H9 (cell line): Measurements from ENCODE around the gene ARHGAP27. TPM values are rescaled to one million over a fixed set of nuclear protein-coding genes. Genes with fewer than 3 reads are reported as not detected.

Experiments
- DNase-seq: peaks from one replicate; pipeline ENCODE4 v3.0.0-alpha.2; 2017
- H2AFZ ChIP-seq: one replicate; pipeline ENCODE4 v1.6.1; 2013; ENCODE audit warnings: mild to moderate bottlenecking, low read length, control low read depth, moderate library complexity
- H2AK5ac ChIP-seq: 2 replicates; pipeline ENCODE4 v1.6.1; 2013; ENCODE audit warnings: low read length, control low read depth, mixed read lengths; ENCODE audit not compliant: insufficient read length
- H2BK120ac ChIP-seq: one replicate; pipeline ENCODE4 v1.6.1; 2013; ENCODE audit warnings: low read depth, mild to moderate bottlenecking, low read length, control low read depth, inconsistent platforms; ENCODE audit not compliant: poor library complexity, severe bottlenecking
- H2BK12ac ChIP-seq: 2 replicates; pipeline ENCODE4 v1.6.1; 2013; ENCODE audit warnings: low read length, control low read depth, mixed read lengths, low read depth; ENCODE audit not compliant: insufficient read length
- H2BK15ac ChIP-seq: 2 replicates; pipeline ENCODE4 v1.6.1; 2013; ENCODE audit warnings: low read depth, low read length, control low read depth
- H2BK20ac ChIP-seq: one replicate; pipeline ENCODE4 v1.6.1; 2013; ENCODE audit warnings: low read depth, mild to moderate bottlenecking, low read length, control low read depth, inconsistent platforms; ENCODE audit not compliant: poor library complexity, severe bottlenecking
- H2BK5ac ChIP-seq: 2 replicates; pipeline ENCODE4 v1.6.1; 2013; ENCODE audit warnings: low read length, control low read depth, mixed read lengths; ENCODE audit not compliant: insufficient read length
- H3K14ac ChIP-seq: 2 replicates; pipeline ENCODE4 v1.6.1; 2013; ENCODE audit warnings: low read length, control low read depth; ENCODE audit not compliant: insufficient read depth
- H3K18ac ChIP-seq: 2 replicates; pipeline ENCODE4 v1.6.1; 2013; ENCODE audit warnings: low read depth, mild to moderate bottlenecking, mixed read lengths, low read length, control low read depth; ENCODE audit not compliant: insufficient read length
- H3K23ac ChIP-seq: 2 replicates; pipeline ENCODE4 v1.6.1; 2013; ENCODE audit warnings: low read length, control low read depth, mixed read lengths, low read depth; ENCODE audit not compliant: insufficient read length
- H3K23me2 ChIP-seq: 2 replicates; pipeline ENCODE4 v1.6.1; 2013; ENCODE audit warnings: low read depth, mild to moderate bottlenecking, mixed read lengths, low read length, control low read depth; ENCODE audit not compliant: insufficient read length, poor library complexity, severe bottlenecking
- H3K27ac ChIP-seq: 2 replicates; pipeline ENCODE4 v1.5.1; 2013; ENCODE audit warnings: low read length, control low read depth, mixed read lengths, low read depth; ENCODE audit not compliant: insufficient read length
- H3K27me3 ChIP-seq: 2 replicates; pipeline ENCODE4 v1.6.1; 2013; ENCODE audit warnings: low read length, control low read depth, inconsistent platforms; ENCODE audit not compliant: insufficient read depth
- H3K4ac ChIP-seq: 2 replicates; pipeline ENCODE4 v1.6.1; 2013; ENCODE audit warnings: low read depth, mild to moderate bottlenecking, control low read depth, inconsistent platforms, low read length, moderate library complexity
- H3K4me1 ChIP-seq: 2 replicates; pipeline ENCODE4 v1.6.1; 2013; ENCODE audit warnings: low read length, control low read depth, inconsistent platforms; ENCODE audit not compliant: insufficient read depth
- H3K4me2 ChIP-seq: 2 replicates; pipeline ENCODE4 v1.6.1; 2013; ENCODE audit warnings: low read length, control low read depth, mixed read lengths; ENCODE audit not compliant: insufficient read length, insufficient read depth
- H3K56ac ChIP-seq: 2 replicates; pipeline ENCODE4 v1.6.1; 2013; ENCODE audit warnings: low read depth, mild to moderate bottlenecking, mixed read lengths, low read length, control low read depth; ENCODE audit not compliant: insufficient read length
- H3K79me1 ChIP-seq: 2 replicates; pipeline ENCODE4 v1.6.1; 2013; ENCODE audit warnings: low read depth, mild to moderate bottlenecking, moderate library complexity, low read length, control low read depth, inconsistent platforms; ENCODE audit not compliant: insufficient read depth, poor library complexity, severe bottlenecking
- H3K79me2 ChIP-seq: 2 replicates; pipeline ENCODE4 v1.6.1; 2013; ENCODE audit warnings: low read length, control low read depth, inconsistent platforms; ENCODE audit not compliant: insufficient read depth
- H3K9ac ChIP-seq: 2 replicates; pipeline ENCODE4 v1.6.1; 2013; ENCODE audit warnings: low read length, control low read depth, mixed read lengths; ENCODE audit not compliant: insufficient read length; ENCODE audit errors: extremely low read depth
- H3K9me3 ChIP-seq: one replicate; pipeline ENCODE4 v1.6.1; 2013; ENCODE audit warnings: low read depth, low read length, inconsistent platforms; ENCODE audit not compliant: control insufficient read depth
- H3T11ph ChIP-seq: one replicate; pipeline ENCODE4 v1.6.1; 2013; ENCODE audit warnings: mild to moderate bottlenecking, low read length, control low read depth, inconsistent platforms
- H4K20me1 ChIP-seq: one replicate; pipeline ENCODE4 v1.6.1; 2013; ENCODE audit not compliant: control insufficient read depth, insufficient read length, insufficient read depth
- H4K5ac ChIP-seq: 2 replicates; pipeline ENCODE4 v1.6.1; 2013; ENCODE audit warnings: low read depth, mild to moderate bottlenecking, mixed read lengths, low read length, control low read depth; ENCODE audit not compliant: insufficient read length
- H4K8ac ChIP-seq: replicated peaks from 2 replicates; pipeline ENCODE4 v1.6.1; 2013; ENCODE audit warnings: low read length, control low read depth, mixed read lengths, low read depth; ENCODE audit not compliant: insufficient read length
- H4K91ac ChIP-seq: 2 replicates; pipeline ENCODE4 v1.6.1; 2013; ENCODE audit warnings: low read depth, mild to moderate bottlenecking, moderate library complexity, mixed read lengths, low read length, control low read depth; ENCODE audit not compliant: insufficient read length
- H3K27ac Mint-ChIP-seq, 3 experiments: 2 replicates in 2 of 3; 3 replicates in 1 of 3; pipeline ENCODE4 v1.8.0; 2020 to 2021; ENCODE audit warnings: mixed read lengths in 3 of 3, mild to moderate bottlenecking in 1 of 3, moderate library complexity in 1 of 3
- H3K27me3 Mint-ChIP-seq: 2 replicates; pipeline ENCODE4 v1.8.0; 2021; ENCODE audit warnings: low read depth, mild to moderate bottlenecking, moderate library complexity, mixed read lengths
- H3K36me3 Mint-ChIP-seq, 3 experiments: 2 replicates in 2 of 3; 3 replicates in 1 of 3; pipeline ENCODE4 v1.8.0; 2020 to 2021; ENCODE audit warnings: low read depth in 3 of 3, mixed read lengths in 3 of 3; ENCODE audit not compliant: insufficient read depth in 1 of 3
- H3K4me1 Mint-ChIP-seq, 2 experiments: 2 replicates each; pipeline ENCODE4 v1.8.0; 2020; ENCODE audit warnings: mixed read lengths in 2 of 2
- H3K4me3 Mint-ChIP-seq, 2 experiments: 2 replicates in 1 of 2; 3 replicates in 1 of 2; pipeline ENCODE4 v1.8.0; 2020 to 2021; ENCODE audit warnings: mild to moderate bottlenecking in 2 of 2, mixed read lengths in 2 of 2, moderate library complexity in 1 of 2
- H3K9me3 Mint-ChIP-seq, 2 experiments: 2 replicates in 1 of 2; 3 replicates in 1 of 2; pipeline ENCODE4 v1.8.0; 2020; ENCODE audit warnings: mild to moderate bottlenecking in 2 of 2, mixed read lengths in 2 of 2, moderate library complexity in 1 of 2
- CTCF ChIP-seq: fragments of 200-600 bp; sonication (generic); conservative IDR thresholded peaks from 3 replicates; pipeline ENCODE4 v1.8.0; 2021; ENCODE audit warnings: antibody characterized with exemption, mild to moderate bottlenecking
- WGBS: extraction: QIAGEN DNeasy Blood & Tissue Kit; methylation state at CpG from one replicate; pipeline ENCODE4 v1.1.7; 2013; ENCODE audit warnings: missing lambda C conversion rate, low lambda C conversion rate, mixed read lengths; ENCODE audit not compliant: insufficient read length; ENCODE audit errors: extremely low coverage; 5-methylcytosine and 5-hydroxymethylcytosine counted together
- total RNA-seq: library from RNA; stranded (reverse); gene quantifications from 2 replicates; pipeline ENCODE4 v1.2.1, GENCODE V29; 2021

The ARHGAP27 gene
- total RNA-seq, 1 experiment from 2014 or later = 9.9 TPM

GRCh38 chr17:45384789-45385262, 47.8 kb downstream of the ARHGAP27 start:
- Histone ChIP-seq H2BK20ac (no peak overlapping the region), H3K4me2 (no peak overlapping the region), H4K5ac (no peak overlapping the region), H3K9ac (no peak overlapping the region), H3K23me2 (no peaks in the 10 kb centered on the region), H3K18ac (no peak overlapping the region), H3K4me1 (no peaks in the 10 kb centered on the region), H3K79me1 (no peaks in the 10 kb centered on the region), H3K4ac (no peak overlapping the region), H3K27me3 (no peaks in the 10 kb centered on the region), H3T11ph (no peak overlapping the region), H2BK5ac (no peak overlapping the region), H3K14ac (no peak overlapping the region), H3K27ac (no peak overlapping the region), H4K91ac (no peak overlapping the region), H3K23ac (no peak overlapping the region), H2AFZ (no peak overlapping the region), H3K56ac (no peak overlapping the region), H2BK12ac (no peak overlapping the region), H2AK5ac (no peak overlapping the region), H4K20me1 (no peaks in the 10 kb centered on the region), H4K8ac (no peak overlapping the region), H2BK120ac (no peak overlapping the region), H3K79me2 (no peaks in the 10 kb centered on the region), H3K9me3 (no peaks in the 10 kb centered on the region), H2BK15ac (no peak overlapping the region)
- Mint-ChIP-seq H3K27me3 (peaks cover 25% of the 10 kb centered on the region), H3K4me1 (peaks cover 28 to 29% of the 10 kb centered on the region in 2 experiments), H3K4me3 (no peak overlapping the region), H3K36me3 (no peaks in the 10 kb centered on the region), H3K27ac (no peak overlapping the region), H3K9me3 (no peaks in the 10 kb centered on the region; a peak in 1 of 5 replicates)
- peak; percentile 68 for DNase-seq
- no CpG with 5 or more reads among the region's 20 CpGs for WGBS
- no peak for TF ChIP-seq CTCF
